ENCODE data around the gene IPCEF1.

- TF ChIP-seq MAX (IDR thresholded peaks at IDR 0.05) (no peak), POLR2A (IDR thresholded peaks at IDR 0.05; ENCODE audit: control extremely low read depth in 1 of 2, low read depth in 2 of 2, low read length in 2 of 2) (no peak), EP300 (IDR thresholded peaks at IDR 0.05; ENCODE audit: borderline replicate concordance in 1 of 2, low read depth in 2 of 2, low read length in 2 of 2) (no peak), EZH2 (IDR thresholded peaks at IDR 0.05; ENCODE audit: low read depth, low read length, severe bottlenecking) (no peak), GTF2F1 (IDR thresholded peaks at IDR 0.05; ENCODE audit: borderline replicate concordance, low read depth, low read length) (no peak), SP1 (IDR thresholded peaks at IDR 0.05; ENCODE audit: low read depth, low read length) (no peak), KDM5A (IDR thresholded peaks at IDR 0.05; ENCODE audit: low read length) (no peak), POLR2AphosphoS5 (IDR thresholded peaks at IDR 0.05; ENCODE audit: low read depth, low read length) (no peak), RAD21 (IDR thresholded peaks at IDR 0.05 in 1 of 2, conservative IDR thresholded peaks at IDR 0.05 in 1 of 2; ENCODE audit: low read depth in 2 of 2, low read length in 2 of 2) (no peak)
These were observed 142.8 kb downstream of the IPCEF1 start for GRCh38 chr6:154213782-154214181.
